Epithelial cell of proximal tubule (primary cell): ENCODE data around the gene NUP62. TPM values are rescaled to one million over a fixed set of nuclear protein-coding genes. Genes with fewer than 3 reads are reported as not detected.
A peak's percentile ranks its signal among the peaks of the same experiment; 100 is the strongest.

Experiments
- DNase-seq: peaks from one replicate; pipeline ENCODE4 v3.0.0-alpha.2; 2011; ENCODE audit warnings: low read depth
- H3K4me3 ChIP-seq: 2 replicates; pipeline ENCODE4 v1.5.1; 2011; ENCODE audit warnings: low read depth, mild to moderate bottlenecking, low read length
- total RNA-seq: library from RNA; depleted of rRNA; stranded (reverse); fragments of >200 nt; gene quantifications from 2 replicates; pipeline ENCODE4 v1.2.3, GENCODE V29; 2015
- TF ChIP-seq, protein P1 (sequence below): conservative IDR thresholded peaks from 2 replicates; pipeline ENCODE4 v1.5.1; 2012; ENCODE audit warnings: low read depth, mild to moderate bottlenecking, low read length

The NUP62 gene, protein sequence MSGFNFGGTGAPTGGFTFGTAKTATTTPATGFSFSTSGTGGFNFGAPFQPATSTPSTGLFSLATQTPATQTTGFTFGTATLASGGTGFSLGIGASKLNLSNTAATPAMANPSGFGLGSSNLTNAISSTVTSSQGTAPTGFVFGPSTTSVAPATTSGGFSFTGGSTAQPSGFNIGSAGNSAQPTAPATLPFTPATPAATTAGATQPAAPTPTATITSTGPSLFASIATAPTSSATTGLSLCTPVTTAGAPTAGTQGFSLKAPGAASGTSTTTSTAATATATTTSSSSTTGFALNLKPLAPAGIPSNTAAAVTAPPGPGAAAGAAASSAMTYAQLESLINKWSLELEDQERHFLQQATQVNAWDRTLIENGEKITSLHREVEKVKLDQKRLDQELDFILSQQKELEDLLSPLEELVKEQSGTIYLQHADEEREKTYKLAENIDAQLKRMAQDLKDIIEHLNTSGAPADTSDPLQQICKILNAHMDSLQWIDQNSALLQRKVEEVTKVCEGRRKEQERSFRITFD
- total RNA-seq: 83.7 and 90.5 TPM in 2 replicates

DNA sequence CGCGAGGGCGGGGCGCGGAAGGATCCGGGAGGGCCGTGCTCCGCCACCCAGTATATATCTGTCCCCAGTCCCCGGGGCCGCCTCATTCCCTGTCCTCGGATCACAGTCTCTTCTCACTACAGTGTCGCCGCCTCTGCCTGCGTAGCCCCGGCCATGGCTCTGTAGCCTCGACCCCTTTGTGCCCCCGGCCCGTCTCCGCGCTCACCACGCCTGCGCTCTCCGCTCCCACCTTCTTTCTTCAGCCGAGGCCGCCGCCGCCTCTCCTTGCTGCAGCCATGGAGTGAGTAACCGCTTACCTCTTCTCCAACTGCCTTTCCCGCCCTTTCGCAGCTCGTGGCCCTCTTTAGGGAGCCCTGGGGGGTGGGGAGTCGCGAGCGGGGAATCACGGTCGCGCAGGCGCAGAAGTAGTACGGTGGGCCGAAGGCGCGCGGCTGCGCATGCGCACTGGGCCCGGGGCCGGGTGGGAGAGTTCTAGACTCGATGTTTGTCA is at the start of gene NUP62, which contains the start of gene ATF5:
Gene NUP62, minus strand, starts transcription at position 384 of the 490 bp plus-strand sequence. CDS start 19,697 bp downstream, outside the sequence.
Gene ATF5, plus strand, starts transcription at position 85 of the 490 bp plus-strand sequence. CDS start 1,646 bp downstream, outside the sequence.
- TF ChIP-seq, protein P1, sequence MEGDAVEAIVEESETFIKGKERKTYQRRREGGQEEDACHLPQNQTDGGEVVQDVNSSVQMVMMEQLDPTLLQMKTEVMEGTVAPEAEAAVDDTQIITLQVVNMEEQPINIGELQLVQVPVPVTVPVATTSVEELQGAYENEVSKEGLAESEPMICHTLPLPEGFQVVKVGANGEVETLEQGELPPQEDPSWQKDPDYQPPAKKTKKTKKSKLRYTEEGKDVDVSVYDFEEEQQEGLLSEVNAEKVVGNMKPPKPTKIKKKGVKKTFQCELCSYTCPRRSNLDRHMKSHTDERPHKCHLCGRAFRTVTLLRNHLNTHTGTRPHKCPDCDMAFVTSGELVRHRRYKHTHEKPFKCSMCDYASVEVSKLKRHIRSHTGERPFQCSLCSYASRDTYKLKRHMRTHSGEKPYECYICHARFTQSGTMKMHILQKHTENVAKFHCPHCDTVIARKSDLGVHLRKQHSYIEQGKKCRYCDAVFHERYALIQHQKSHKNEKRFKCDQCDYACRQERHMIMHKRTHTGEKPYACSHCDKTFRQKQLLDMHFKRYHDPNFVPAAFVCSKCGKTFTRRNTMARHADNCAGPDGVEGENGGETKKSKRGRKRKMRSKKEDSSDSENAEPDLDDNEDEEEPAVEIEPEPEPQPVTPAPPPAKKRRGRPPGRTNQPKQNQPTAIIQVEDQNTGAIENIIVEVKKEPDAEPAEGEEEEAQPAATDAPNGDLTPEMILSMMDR: no peak
- no peak for DNase-seq

DNA sequence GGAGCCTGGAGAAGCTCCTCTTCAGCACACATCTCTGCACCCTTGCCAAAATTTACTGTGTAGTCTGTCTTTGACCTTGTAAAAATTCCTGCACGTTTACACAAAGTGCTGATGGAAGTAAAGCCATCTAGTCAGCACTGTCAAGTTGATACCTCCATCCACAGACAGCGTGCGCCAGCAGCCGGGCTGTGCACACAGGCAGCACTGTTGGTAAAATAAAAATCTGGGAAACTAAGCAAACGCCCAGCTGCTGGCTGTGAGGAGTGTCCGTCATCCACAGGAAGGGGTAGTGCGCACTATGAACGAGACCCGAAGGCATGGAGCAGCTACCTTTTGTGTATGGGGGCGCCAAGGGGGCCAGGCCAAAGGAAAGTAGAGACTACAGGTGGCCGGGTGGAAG is 49.0 kb upstream of the NUP62 start:
- no peak overlapping the region for H3K4me3 ChIP-seq
- TF ChIP-seq, protein P1: no peak
- DNase-seq: no peak

More for the DNA sequence above, at the start of gene NUP62, which contains the start of gene ATF5:
- H3K4me3 ChIP-seq: peak within 1 kb of the TSS; percentile 92

- no peak for DNase-seq
- TF ChIP-seq, protein P1: no peak
- H3K4me3 ChIP-seq: no peak overlapping the region
Observed at GRCh38 chr19:49977881-49978280, 48.6 kb upstream of the NUP62 start.

- no peak overlapping the region for H3K4me3 ChIP-seq
- DNase-seq: no peak
- TF ChIP-seq, protein P1: no peak
Observed at GRCh38 chr19:49977076-49977475, 47.8 kb upstream of the NUP62 start.

DNA sequence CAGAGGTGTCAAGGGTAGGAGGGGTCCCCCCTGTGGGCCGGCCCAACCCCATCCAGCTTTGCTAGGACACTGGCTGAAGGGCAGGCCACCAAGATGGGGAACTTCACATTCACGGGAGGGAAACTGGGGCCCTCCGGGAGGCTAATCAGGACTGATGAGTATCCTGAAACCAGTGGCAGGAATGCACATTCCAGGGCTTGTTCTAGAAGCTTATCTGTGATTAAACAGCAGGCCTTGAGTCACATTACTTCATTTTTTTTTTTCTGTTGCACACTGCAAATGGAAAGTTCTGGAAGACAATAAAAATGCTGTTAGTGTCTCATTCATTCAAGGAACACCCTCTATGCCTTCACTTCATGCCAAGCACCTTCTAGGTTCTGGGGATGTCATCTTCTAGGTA is 47.2 kb upstream of the NUP62 start:
- TF ChIP-seq, protein P1: no peak
- DNase-seq: no peak
- H3K4me3 ChIP-seq: no peak overlapping the region

DNA sequence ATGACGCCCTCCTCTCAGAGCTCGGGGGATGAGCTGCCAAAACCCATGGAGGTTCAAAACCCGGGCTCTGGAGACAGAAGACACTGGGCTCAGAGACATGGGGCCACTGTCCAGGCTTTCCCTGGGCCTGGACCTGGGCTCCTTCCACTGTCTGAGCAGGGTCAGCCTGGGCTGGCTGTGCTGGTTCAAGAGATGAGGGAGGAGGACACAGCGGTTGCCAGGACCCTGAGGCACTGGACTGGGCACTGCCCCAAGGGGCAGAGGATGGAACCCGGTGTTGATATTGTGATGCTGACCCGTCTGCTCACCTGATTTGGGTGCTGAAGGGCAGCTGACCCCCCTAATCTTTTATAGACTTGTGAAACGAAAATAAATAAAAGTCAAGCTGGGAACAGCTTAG is 45.7 kb upstream of the NUP62 start:
- H3K4me3 ChIP-seq: no peak overlapping the region
- DNase-seq: no peak
- TF ChIP-seq, protein P1: no peak
